ENCODE data around the gene IST1.

Gene IST1

DNA sequence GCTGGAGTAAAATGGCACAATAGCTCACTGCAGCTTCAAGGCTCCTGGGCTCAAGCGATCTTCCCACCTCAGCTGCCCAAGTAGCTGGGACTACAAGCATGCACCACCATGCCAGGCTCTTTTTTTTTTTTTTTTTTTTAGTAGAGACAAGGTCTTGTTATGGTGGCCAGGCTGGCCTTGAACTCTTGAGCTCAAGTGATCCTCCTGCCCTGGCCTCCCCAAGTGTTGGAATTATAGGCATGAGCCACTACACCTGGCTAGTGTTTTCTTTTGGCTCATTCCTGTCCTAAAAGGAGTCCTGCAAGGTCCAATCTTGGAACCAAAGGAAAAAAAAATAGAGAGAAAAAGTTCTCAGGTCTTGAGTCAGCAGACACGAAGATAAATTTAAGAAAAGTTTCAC lies 74.0 kb downstream of the IST1 start:
- H3K4me3 ChIP-seq (replicated peaks; ENCODE audit: low read depth, low read length) = no peak overlapping the region
- DNase-seq (ENCODE audit: low read depth) = no peak
- TF ChIP-seq, protein P1, sequence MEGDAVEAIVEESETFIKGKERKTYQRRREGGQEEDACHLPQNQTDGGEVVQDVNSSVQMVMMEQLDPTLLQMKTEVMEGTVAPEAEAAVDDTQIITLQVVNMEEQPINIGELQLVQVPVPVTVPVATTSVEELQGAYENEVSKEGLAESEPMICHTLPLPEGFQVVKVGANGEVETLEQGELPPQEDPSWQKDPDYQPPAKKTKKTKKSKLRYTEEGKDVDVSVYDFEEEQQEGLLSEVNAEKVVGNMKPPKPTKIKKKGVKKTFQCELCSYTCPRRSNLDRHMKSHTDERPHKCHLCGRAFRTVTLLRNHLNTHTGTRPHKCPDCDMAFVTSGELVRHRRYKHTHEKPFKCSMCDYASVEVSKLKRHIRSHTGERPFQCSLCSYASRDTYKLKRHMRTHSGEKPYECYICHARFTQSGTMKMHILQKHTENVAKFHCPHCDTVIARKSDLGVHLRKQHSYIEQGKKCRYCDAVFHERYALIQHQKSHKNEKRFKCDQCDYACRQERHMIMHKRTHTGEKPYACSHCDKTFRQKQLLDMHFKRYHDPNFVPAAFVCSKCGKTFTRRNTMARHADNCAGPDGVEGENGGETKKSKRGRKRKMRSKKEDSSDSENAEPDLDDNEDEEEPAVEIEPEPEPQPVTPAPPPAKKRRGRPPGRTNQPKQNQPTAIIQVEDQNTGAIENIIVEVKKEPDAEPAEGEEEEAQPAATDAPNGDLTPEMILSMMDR (IDR thresholded peaks at IDR 0.05; ENCODE audit: low read length, missing control alignments) = no peak

- TF ChIP-seq, protein P1 (IDR thresholded peaks at IDR 0.05; ENCODE audit: low read length, missing control alignments) = no peak
Observed at GRCh38 chr16:71971571-71971970, 76.2 kb downstream of the IST1 start.

GRCh38 chr16:71972356-71972755 lies 77.0 kb downstream of the IST1 start:
- TF ChIP-seq, protein P1 (IDR thresholded peaks at IDR 0.05; ENCODE audit: low read length, missing control alignments) = no peak
- DNase-seq (ENCODE audit: low read depth) = no peak
- H3K4me3 ChIP-seq (replicated peaks; ENCODE audit: low read depth, low read length) = no peak overlapping the region

More at GRCh38 chr16:71971571-71971970, 76.2 kb downstream of the IST1 start:
- no peak for DNase-seq (ENCODE audit: low read depth)
- H3K4me3 ChIP-seq (replicated peaks; ENCODE audit: low read depth, low read length) = no peak overlapping the region

DNA sequence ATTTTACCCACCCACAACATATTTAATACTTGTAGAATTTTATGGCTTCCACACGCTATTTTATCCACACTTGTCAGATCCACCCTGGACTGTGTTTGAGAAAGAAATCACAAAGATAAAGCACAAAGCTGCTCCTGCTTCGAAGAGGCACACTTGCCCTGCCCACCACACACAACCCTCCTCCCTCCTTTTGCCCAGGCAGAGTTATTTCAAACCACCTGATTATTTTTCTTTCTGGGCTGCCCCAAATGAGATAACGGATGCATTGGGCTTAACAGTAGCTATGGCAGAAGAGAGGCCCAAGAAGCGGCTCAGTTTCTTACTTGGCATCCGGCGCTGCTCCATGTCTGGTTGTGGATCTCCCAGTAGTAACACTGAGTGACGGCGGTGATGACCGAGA lies 77.7 kb downstream of the IST1 start:
- no peak for DNase-seq (ENCODE audit: low read depth)
- TF ChIP-seq, protein P1 (IDR thresholded peaks at IDR 0.05; ENCODE audit: low read length, missing control alignments) = no peak

DNA sequence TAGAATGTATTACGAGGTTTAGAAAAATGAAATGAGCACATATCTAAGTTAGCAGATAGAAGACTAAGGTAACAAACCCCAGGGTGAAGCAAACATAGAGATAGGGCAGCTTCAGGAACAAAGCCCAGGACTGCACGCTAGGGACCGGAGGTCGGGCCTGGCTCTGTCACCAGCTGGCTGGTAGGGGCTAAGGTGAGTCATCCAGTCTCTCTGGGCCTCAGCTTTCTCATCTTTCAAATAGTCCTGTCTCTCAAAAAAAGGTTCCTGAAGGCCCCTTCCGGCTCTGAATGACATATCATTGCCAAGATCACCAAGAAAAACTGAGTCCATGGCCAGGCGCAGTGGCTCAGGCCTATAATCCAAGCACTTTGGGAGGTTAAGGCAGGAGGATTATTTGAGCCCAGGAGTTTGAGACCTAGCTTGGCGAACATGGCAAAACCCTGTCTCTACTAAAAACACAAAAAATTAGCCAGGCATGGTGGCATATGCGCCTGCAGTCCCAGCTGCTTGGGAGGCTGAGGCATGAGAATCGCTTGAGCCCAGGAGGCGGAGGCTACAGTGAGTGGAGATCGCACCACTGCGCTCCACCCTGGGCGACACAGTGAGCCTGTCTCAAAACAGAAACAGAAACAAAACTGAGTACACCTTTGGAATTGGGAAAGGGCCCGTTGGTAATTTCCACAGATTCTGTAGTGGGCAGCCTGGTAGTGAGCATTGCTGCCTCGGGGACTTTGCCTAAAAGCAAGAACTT lies 78.9 kb downstream of the IST1 start:
- no peak overlapping the region for H3K4me3 ChIP-seq (replicated peaks; ENCODE audit: low read depth, low read length)
- no peak for DNase-seq (ENCODE audit: low read depth)
- TF ChIP-seq, protein P1 (IDR thresholded peaks at IDR 0.05; ENCODE audit: low read length, missing control alignments) = no peak

More for the DNA sequence above, 77.7 kb downstream of the IST1 start:
- no peak overlapping the region for H3K4me3 ChIP-seq (replicated peaks; ENCODE audit: low read depth, low read length)
